GM21526 (cell line): ENCODE measurements around the gene ZNF525.
"Not testable (repeated sequence)": the region's sequence is repeated elsewhere in the genome, so short reads cannot be mapped to it uniquely, and the experiment has no call there.

Experiments
- ATAC-seq: cut with Tn5 transposase; IDR thresholded peaks from one replicate; pipeline ENCODE4 v1.9.1; 2021; ENCODE audit warnings: moderate library complexity; ENCODE audit not compliant: unreplicated experiment, low FRiP score

ZNF525 gene

GRCh38 chr19:53394974-53395839 lies 29.7 kb downstream of the ZNF525 start, which contains the start of gene ZNF765:
Gene ZNF765, plus strand, starts transcription at chr19:53395149. Its CDS starts 2,867 bp downstream, at chr19:53398016.
- peak; percentile 90 for ATAC-seq

DNA sequence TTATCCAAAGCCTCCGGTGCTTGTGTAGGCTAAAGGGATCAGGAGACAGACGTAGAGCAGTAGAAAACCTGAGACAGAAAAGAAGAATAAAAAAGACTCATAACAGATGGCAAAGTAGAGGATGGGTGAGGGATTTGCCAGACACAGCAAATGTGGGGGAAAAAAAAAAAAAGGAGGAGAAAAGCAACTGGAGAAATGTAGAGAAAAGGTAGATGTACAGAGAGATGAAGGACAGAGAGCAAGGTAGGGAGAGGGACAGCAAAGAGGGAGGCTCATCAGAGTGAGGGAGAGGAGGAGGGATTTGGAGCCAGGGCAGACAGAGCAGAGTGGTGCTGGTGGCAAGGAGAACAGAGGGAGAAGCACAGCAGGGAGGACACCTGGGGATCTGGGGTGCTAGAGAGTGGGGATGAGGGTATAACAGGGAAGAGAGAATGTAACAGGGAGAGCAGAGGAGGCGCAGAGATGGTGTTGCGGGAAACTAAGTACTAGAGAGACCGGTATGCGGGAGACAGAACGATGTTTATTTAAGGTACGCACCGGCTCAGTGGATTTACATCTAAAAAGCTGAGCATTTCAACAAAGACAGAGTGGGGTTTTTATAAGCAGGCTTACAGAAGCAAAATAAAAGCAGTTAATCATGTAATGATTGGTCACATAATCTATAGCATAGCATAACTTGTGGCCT lies 30.5 kb downstream of the ZNF525 start:
- not testable (repeated sequence) for ATAC-seq

GRCh38 chr19:53396525-53396868 lies 31.0 kb downstream of the ZNF525 start:
- no peak for ATAC-seq

DNA sequence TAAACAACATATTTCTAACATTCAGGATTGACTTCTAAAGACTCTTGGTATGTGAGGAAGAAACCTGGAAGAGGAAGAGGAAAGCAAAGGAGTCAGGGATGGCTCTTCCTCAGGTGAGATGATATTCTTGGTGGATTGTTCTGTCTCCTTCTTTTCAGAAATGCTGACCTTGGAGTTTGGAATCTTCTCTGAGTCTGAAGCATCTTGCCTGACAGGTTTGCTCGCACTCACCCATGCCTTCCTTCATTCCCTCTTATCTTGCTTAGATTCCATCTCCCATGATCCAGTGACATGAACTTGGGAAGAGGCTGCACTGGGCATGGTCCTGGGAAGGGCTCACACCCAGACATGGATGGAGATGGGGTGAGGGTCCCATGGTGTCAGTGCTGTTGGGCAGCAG lies 32.4 kb downstream of the ZNF525 start:
- not testable (repeated sequence) for ATAC-seq

DNA sequence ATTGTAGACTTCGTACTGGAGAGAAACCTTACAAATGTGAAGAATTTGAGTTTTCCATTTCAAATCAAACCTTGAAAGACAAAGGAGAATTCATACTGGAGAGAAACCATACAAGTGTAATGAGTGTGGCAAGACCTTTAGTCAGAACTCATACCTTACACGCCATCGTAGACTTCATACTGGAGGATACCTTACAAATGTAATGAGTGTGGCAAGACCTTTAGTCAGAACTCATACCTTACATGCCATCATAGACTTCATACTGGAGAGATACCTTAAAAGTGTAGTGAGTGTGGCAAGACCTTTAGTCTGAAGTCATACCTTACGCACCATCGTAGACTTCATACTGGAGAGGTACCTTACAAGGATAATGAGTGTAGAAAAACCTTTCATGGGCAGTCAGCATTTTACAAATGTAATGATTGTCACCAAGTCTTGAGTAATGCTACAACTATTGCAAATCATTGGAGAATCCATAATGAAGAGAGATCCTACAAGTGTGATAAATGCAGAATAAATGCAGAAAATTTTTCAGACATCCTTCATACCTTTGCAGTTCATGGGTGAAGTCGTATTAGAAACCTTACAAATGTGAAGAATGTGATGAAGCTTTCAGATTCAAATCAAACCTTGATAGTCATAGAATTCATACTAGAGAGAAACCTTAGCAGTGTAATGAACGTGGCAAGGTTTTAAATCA lies 44.1 kb downstream of the ZNF525 start:
- ATAC-seq, result no peak

DNA sequence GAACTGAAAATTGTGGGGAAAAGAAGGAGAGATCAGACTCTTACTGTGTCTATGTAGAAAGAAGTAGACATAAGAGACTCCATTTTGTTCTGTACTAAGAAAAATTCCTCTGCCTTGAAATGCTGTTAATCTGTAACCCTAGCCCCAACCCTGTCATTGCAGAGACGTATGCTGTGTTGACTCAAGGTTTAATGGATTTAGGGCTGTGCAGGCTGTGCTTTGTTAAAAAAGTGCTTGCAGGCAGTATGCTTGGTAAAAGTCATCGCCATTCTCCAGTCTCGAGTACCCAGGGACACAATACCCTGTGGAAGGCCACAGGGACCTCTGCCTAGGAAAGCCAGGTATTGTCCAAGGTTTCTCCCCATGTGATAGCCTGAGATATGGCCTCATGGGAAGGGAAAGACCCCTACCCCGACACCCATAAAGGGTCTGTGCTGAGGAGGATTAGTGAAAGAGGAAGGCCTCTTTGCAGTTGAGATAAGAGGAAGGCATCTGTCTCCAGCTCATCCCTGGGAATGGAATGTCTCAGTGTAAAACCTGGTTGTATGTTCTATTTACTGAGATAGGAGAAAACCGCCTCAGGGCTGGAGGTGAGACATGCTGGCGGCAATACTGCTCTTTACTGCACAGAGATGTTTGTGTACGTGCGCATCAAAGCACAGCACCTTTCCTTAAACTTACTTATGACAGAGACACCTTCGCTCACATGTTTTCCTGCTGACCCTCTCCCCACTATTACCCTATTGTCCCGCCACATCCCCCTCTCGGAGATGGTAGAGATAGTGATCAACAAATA lies 55.2 kb downstream of the ZNF525 start:
- not testable (repeated sequence) for ATAC-seq

DNA sequence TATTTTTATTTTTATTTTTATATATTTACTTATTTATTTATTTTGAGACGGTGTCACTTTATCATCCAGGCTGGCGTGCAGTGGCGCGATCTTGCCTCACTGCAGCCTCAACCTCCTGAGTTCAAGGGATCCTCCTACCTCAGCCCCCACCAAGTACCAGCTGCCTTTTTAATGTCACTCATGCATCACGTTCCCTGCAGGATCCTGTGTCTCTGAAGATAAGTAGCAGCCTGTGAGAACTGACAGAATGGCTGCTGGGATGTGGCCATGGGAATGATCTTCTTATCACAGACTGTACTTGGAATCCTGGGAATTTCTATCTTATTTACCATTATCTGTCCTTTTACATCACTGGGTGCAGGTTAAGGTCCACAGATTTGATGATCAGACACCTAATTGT lies 57.0 kb downstream of the ZNF525 start:
- no peak for ATAC-seq

DNA sequence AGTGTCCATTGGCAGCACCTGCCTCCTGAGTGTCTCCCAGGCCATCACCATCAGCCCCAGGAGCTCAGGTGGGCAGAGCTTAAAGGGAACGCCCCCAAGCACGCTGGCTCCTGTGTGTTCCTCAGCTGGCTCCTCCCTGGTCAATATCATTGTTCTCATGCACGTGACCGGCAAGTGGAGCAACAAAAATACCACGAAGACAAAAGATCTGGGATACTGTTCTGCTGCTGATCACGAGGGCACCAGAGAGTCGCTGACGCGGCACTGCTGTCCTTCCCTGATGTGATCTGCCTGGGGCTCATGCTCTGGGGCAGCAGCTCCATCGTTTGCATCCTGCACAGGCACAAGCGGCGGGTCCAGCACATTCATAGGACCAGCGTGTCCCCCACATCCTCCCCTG lies 57.6 kb downstream of the ZNF525 start:
- ATAC-seq, result not testable (repeated sequence)

DNA sequence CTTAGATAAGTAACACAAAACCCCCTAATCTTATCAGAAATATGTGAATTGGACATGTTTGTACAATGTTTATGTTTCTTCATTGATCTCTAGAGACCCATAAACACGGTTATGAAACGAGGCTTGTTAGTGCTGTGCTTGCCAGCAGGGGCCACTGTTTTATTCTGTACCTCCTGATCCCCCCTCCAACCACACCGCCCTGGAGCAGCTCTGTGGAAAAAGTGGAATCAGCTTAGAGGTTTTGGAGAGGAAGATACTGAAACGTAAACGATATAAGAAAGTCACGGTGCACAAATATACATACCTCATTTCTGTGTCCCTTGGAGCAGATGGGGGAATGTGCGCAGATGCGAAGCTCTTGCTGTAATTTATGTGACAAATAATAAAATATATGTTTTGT lies 58.2 kb downstream of the ZNF525 start:
- not testable (repeated sequence) for ATAC-seq

- no peak for ATAC-seq
Observed at GRCh38 chr19:53424968-53425597, 59.6 kb downstream of the ZNF525 start.

- ATAC-seq, result peak; percentile 86
Observed at GRCh38 chr19:53431399-53432087, 66.0 kb downstream of the ZNF525 start, which contains the start of gene ZNF761. Gene ZNF761, plus strand, starts transcription at chr19:53431984. Its CDS starts 15,285 bp downstream, at chr19:53447269.

DNA sequence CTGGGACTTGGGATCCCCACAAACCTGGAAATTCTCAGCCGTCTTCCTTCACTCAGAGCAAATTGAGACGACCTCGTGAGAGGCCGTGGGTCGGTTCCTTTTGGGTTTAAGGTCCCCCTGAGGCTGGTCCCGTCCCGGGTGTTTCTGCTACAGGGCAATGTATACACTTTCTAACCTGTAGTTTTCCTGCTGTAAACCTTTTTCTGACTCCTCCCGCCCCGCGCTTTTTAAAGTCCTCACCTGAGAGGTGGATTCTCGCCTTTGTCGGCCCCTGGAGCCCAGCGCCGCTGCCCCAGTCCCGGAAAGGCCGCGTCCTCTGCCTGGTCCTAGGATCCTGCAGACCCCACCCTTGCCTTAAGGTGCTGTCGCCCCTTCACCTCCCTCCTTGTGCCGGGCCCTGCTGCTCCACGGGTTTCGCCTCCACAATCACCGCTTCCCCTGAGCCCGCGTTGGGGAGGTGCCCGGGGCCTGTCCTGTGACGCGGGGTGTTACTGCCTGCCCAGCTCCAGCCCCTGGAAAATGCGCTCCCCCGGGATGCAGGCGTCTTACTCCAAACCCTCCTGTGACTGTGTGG lies 66.7 kb downstream of the ZNF525 start:
- ATAC-seq, result peak; percentile 24
